PC-3 (cell line): ENCODE results near the gene MLIP.

Source experiments
- EZH2 ChIP-seq: fragments of 300-600 bp; sonication (generic); IDR thresholded peaks from one replicate; pipeline ENCODE4 v1.6.1; 2017; ENCODE audit warnings: antibody characterized with exemption, mild to moderate bottlenecking, low read length; ENCODE audit not compliant: unreplicated experiment
- EZH2phosphoT487 ChIP-seq: fragments of 300-600 bp; sonication (generic); IDR thresholded peaks from 2 replicates; pipeline ENCODE4 v1.6.1; 2018; ENCODE audit warnings: mild to moderate bottlenecking, antibody characterized with exemption, low read length, borderline replicate concordance
- TF ChIP-seq, protein P1 (sequence below): fragments of 300-600 bp; sonication (generic); conservative IDR thresholded peaks from 2 replicates; pipeline ENCODE4 v1.5.1; 2017; ENCODE audit warnings: antibody characterized with exemption, low read depth, mild to moderate bottlenecking, low read length

GRCh38 chr6:54198134-54198533, 86.9 kb downstream of the MLIP start:
- TF ChIP-seq, protein P1, sequence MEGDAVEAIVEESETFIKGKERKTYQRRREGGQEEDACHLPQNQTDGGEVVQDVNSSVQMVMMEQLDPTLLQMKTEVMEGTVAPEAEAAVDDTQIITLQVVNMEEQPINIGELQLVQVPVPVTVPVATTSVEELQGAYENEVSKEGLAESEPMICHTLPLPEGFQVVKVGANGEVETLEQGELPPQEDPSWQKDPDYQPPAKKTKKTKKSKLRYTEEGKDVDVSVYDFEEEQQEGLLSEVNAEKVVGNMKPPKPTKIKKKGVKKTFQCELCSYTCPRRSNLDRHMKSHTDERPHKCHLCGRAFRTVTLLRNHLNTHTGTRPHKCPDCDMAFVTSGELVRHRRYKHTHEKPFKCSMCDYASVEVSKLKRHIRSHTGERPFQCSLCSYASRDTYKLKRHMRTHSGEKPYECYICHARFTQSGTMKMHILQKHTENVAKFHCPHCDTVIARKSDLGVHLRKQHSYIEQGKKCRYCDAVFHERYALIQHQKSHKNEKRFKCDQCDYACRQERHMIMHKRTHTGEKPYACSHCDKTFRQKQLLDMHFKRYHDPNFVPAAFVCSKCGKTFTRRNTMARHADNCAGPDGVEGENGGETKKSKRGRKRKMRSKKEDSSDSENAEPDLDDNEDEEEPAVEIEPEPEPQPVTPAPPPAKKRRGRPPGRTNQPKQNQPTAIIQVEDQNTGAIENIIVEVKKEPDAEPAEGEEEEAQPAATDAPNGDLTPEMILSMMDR, result no peak
- TF ChIP-seq EZH2phosphoT487, result no peak
- TF ChIP-seq EZH2, result no peak
